Measurements from ENCODE around the gene SFRP4. TPM values are rescaled to one million over a fixed set of nuclear protein-coding genes. Genes with fewer than 3 reads are reported as not detected.

The SFRP4 gene
- total and polyA plus RNA-seq, 9 donors: 42.3 to 146 (median 81.5) TPM

GRCh38 chr7:37947138-37947940 is 30.7 kb upstream of the SFRP4 start:
- no peak overlapping the region for H3K27ac ChIP-seq
- H3K4me3 ChIP-seq: no peak overlapping the region
- no peaks in the 10 kb centered on the region for H3K27me3 ChIP-seq
- DNase-seq: no peak
- 77 to 91% (median 87%) methylated on average over 7 of the region's 7 CpGs for WGBS, 3 donors
- H3K9me3 ChIP-seq: no peaks in the 10 kb centered on the region
- H3K36me3 ChIP-seq: no peaks in the 10 kb centered on the region
- TF ChIP-seq, protein P1, sequence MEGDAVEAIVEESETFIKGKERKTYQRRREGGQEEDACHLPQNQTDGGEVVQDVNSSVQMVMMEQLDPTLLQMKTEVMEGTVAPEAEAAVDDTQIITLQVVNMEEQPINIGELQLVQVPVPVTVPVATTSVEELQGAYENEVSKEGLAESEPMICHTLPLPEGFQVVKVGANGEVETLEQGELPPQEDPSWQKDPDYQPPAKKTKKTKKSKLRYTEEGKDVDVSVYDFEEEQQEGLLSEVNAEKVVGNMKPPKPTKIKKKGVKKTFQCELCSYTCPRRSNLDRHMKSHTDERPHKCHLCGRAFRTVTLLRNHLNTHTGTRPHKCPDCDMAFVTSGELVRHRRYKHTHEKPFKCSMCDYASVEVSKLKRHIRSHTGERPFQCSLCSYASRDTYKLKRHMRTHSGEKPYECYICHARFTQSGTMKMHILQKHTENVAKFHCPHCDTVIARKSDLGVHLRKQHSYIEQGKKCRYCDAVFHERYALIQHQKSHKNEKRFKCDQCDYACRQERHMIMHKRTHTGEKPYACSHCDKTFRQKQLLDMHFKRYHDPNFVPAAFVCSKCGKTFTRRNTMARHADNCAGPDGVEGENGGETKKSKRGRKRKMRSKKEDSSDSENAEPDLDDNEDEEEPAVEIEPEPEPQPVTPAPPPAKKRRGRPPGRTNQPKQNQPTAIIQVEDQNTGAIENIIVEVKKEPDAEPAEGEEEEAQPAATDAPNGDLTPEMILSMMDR (IDR thresholded peaks at IDR 0.05): no peak
- TF ChIP-seq POLR2A (IDR thresholded peaks at IDR 0.05) (no peak), EP300 (IDR thresholded peaks at IDR 0.05) (no peak)
- intact Hi-C loops (cut with DNase I): no loop called here
- H3K4me1 ChIP-seq (ENCODE audit: insufficient read depth): peaks cover 16% of the 10 kb centered on the region

- WGBS, 3 donors: 80% methylated on average over 4 of the region's 4 CpGs
- Histone ChIP-seq H3K9me3 (no peaks in the 10 kb centered on the region), H3K4me3 (no peak overlapping the region), H3K4me1 (ENCODE audit: insufficient read depth) (peaks cover 19% of the 10 kb centered on the region), H3K36me3 (no peaks in the 10 kb centered on the region), H3K27me3 (no peaks in the 10 kb centered on the region), H3K27ac (no peak overlapping the region)
- no peak for DNase-seq
- TF ChIP-seq POLR2A (IDR thresholded peaks at IDR 0.05) (no peak), EP300 (IDR thresholded peaks at IDR 0.05) (no peak)
- TF ChIP-seq, protein P1 (IDR thresholded peaks at IDR 0.05): no peak
- intact Hi-C loops (cut with DNase I): no loop called here
Observed at GRCh38 chr7:37945336-37945735, 28.7 kb upstream of the SFRP4 start.

DNA sequence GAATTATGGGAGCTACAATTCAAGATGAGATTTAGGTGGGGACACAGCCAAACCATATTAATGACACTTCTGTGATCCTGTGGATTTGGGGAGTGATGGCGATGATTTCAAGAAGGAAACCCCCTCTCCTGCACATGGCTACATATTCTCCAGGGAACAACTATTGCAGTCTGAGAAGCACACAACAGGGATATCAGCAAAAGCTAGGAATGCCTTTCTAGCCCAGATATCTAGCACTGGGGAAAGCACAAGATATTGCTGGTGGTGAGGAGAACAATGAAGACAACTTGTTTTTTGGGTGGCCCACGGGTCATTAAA is 28.1 kb upstream of the SFRP4 start:
- no peaks in the 10 kb centered on the region for H3K36me3 ChIP-seq
- 45 to 65% (median 55%) methylated on average over 2 of the region's 2 CpGs for WGBS, 3 donors
- intact Hi-C loops (cut with DNase I): no loop called here
- no peaks in the 10 kb centered on the region for H3K27me3 ChIP-seq
- H3K4me3 ChIP-seq: no peak overlapping the region
- TF ChIP-seq POLR2A (IDR thresholded peaks at IDR 0.05): no peak
- TF ChIP-seq, protein P1 (IDR thresholded peaks at IDR 0.05): no peak
- TF ChIP-seq EP300 (IDR thresholded peaks at IDR 0.05): no peak
- no peaks in the 10 kb centered on the region for H3K9me3 ChIP-seq
- peak overlapping the region in 1 of 2 donors; percentile 85 for H3K27ac ChIP-seq
- no peak for DNase-seq
- peaks cover 19% of the 10 kb centered on the region for H3K4me1 ChIP-seq (ENCODE audit: insufficient read depth)

GRCh38 chr7:37943905-37944736 is 27.5 kb upstream of the SFRP4 start:
- intact Hi-C loops (cut with DNase I): no loop called here
- TF ChIP-seq POLR2A (IDR thresholded peaks at IDR 0.05): no peak

More at GRCh38 chr7:37943905-37944736, 27.5 kb upstream of the SFRP4 start:
- no peaks in the 10 kb centered on the region for H3K36me3 ChIP-seq
- 20 to 33% (median 33%) methylated on average over 8 of the region's 8 CpGs for WGBS, 3 donors
- H3K27ac ChIP-seq: peak overlapping the region; percentile 55 to 85
- H3K4me3 ChIP-seq: no peak overlapping the region
- no peaks in the 10 kb centered on the region for H3K27me3 ChIP-seq
- H3K9me3 ChIP-seq: no peaks in the 10 kb centered on the region
- H3K4me1 ChIP-seq (ENCODE audit: insufficient read depth): peaks cover 19% of the 10 kb centered on the region
- peak in 2 of 5 donors; percentile 30 to 39 for DNase-seq
